Hindlimb muscle (tissue), 1 donor: ENCODE data around the gene PCDH9. TPM values are rescaled to one million over a fixed set of nuclear protein-coding genes. Genes with fewer than 3 reads are reported as not detected.

Source experiments
- DNase-seq: peaks from one replicate; pipeline ENCODE4 v3.0.0-alpha.2; 2013
- polyA plus RNA-seq: library from polyadenylated mRNA; unstranded; fragments of 120-200 nt; gene quantifications from one replicate; pipeline ENCODE4 v1.2.1, GENCODE V29; 2013; ENCODE audit not compliant: insufficient read length

PCDH9 gene
- polyA plus RNA-seq, 1 donor, result 2.0 TPM

- no peak for DNase-seq
These were observed 265.0 kb downstream of the PCDH9 start for GRCh38 chr13:66965181-66965580.

- no peak for DNase-seq
These were observed 267.2 kb downstream of the PCDH9 start for GRCh38 chr13:66962953-66963352.

- no peak for DNase-seq
These were observed 271.5 kb downstream of the PCDH9 start for GRCh38 chr13:66958611-66959010.

GRCh38 chr13:66952507-66952906 lies 277.6 kb downstream of the PCDH9 start:
- no peak for DNase-seq

GRCh38 chr13:66951426-66951825 lies 278.7 kb downstream of the PCDH9 start:
- no peak for DNase-seq

GRCh38 chr13:66950666-66951065 lies 279.5 kb downstream of the PCDH9 start:
- no peak for DNase-seq

- no peak for DNase-seq
These were observed 281.2 kb downstream of the PCDH9 start for GRCh38 chr13:66948910-66949309.

GRCh38 chr13:66943530-66943929 lies 286.6 kb downstream of the PCDH9 start:
- DNase-seq, result no peak

- DNase-seq, result no peak
These were observed 290.0 kb downstream of the PCDH9 start for GRCh38 chr13:66940113-66940512.

- no peak for DNase-seq
These were observed 292.7 kb downstream of the PCDH9 start for GRCh38 chr13:66937423-66937822.

GRCh38 chr13:66933994-66934393 lies 296.1 kb downstream of the PCDH9 start:
- no peak for DNase-seq

GRCh38 chr13:66933527-66933926 lies 296.6 kb downstream of the PCDH9 start:
- DNase-seq, result no peak

- DNase-seq, result no peak
These were observed 302.6 kb downstream of the PCDH9 start for GRCh38 chr13:66927562-66927961.

- DNase-seq, result no peak
These were observed 303.1 kb downstream of the PCDH9 start for GRCh38 chr13:66926851-66927524.

GRCh38 chr13:66926200-66926850 lies 303.8 kb downstream of the PCDH9 start:
- no peak for DNase-seq

- DNase-seq, result no peak
These were observed 307.7 kb downstream of the PCDH9 start for GRCh38 chr13:66922444-66922843.

GRCh38 chr13:66921437-66921836 lies 308.7 kb downstream of the PCDH9 start:
- no peak for DNase-seq

- DNase-seq, result no peak
These were observed 314.4 kb downstream of the PCDH9 start for GRCh38 chr13:66915596-66916185.

- no peak for DNase-seq
These were observed 316.0 kb downstream of the PCDH9 start for GRCh38 chr13:66914155-66914554.

GRCh38 chr13:66911411-66911939 lies 318.7 kb downstream of the PCDH9 start:
- DNase-seq, result no peak

GRCh38 chr13:66899955-66900354 lies 330.2 kb downstream of the PCDH9 start:
- DNase-seq, result no peak

GRCh38 chr13:66896933-66897332 lies 333.2 kb downstream of the PCDH9 start:
- DNase-seq, result no peak

- DNase-seq, result no peak
These were observed 334.4 kb downstream of the PCDH9 start for GRCh38 chr13:66895780-66896179.

GRCh38 chr13:66895320-66895719 lies 334.8 kb downstream of the PCDH9 start:
- DNase-seq, result no peak
